B cell (primary cell): ENCODE data around the gene RETN. TPM values are rescaled to one million over a fixed set of nuclear protein-coding genes. Genes with fewer than 3 reads are reported as not detected.

Experiments
- ATAC-seq: fragments of 200-7000 bp; cut with Tn5 transposase; one replicate; pipeline ENCODE4 v1.10.0; 2021; ENCODE audit warnings: low read depth, mild to moderate bottlenecking, moderate number of reproducible peaks, moderate library complexity
- CTCF ChIA-PET: fragments of 350-600 bp; sonication (Branson Sonifier 250); formaldehyde crosslinking; loops from one replicate; lab custom pipeline; 2021; ENCODE audit warnings: antibody characterized with exemption, inconsistent platforms; lab: Charles Lee
- POLR2A ChIA-PET: fragments of 350-600 bp; sonication (Branson Sonifier 250); formaldehyde crosslinking; loops from one replicate; lab custom pipeline; 2021; ENCODE audit warnings: antibody characterized with exemption; lab: Charles Lee
- DNase-seq: peaks from one replicate; pipeline ENCODE4 v3.0.0; 2013
- H2AFZ ChIP-seq: 2 replicates; pipeline ENCODE4 v1.6.1; 2012; ENCODE audit warnings: mild to moderate bottlenecking, low read depth, low read length; ENCODE audit not compliant: insufficient read depth, poor library complexity, severe bottlenecking
- H3K27ac ChIP-seq, 2 donors: 1 replicate in 1 of 2; 2 replicates in 1 of 2; pipeline ENCODE4 v1.5.1; 2012 to 2013; ENCODE audit warnings: low read length in 2 of 2, mild to moderate bottlenecking in 2 of 2, moderate library complexity in 1 of 2
- H3K27me3 ChIP-seq, 4 experiments: fragments of 200-600 bp in 1 of 4; sonication (generic) in 1 of 4; replicated peaks in 1 of 4; 1 replicate in 2 of 4; 2 replicates in 2 of 4; pipeline versions ENCODE4 v1.6.1 to v1.7.0; 2013 to 2016; ENCODE audit warnings: low read length in 3 of 4, mild to moderate bottlenecking in 2 of 4, mixed read lengths in 1 of 4, moderate library complexity in 1 of 4; ENCODE audit not compliant: insufficient read depth in 4 of 4, control insufficient read depth in 3 of 4; ENCODE audit errors: control extremely low read depth in 1 of 4
- H3K36me3 ChIP-seq, 2 experiments: replicated peaks in 1 of 2; 1 replicate in 1 of 2; 2 replicates in 1 of 2; pipeline versions ENCODE4 v1.6.1 to v1.7.1; 2013; ENCODE audit warnings: low read length in 1 of 2; ENCODE audit not compliant: insufficient read depth in 2 of 2, control insufficient read depth in 1 of 2; ENCODE audit errors: control extremely low read depth in 1 of 2, extremely low read depth in 1 of 2
- H3K4me1 ChIP-seq, 2 donors: fragments of 200-600 bp in 1 of 2; sonication (generic) in 1 of 2; 1 replicate in 1 of 2; 2 replicates in 1 of 2; pipeline versions ENCODE4 v1.5.1 to v1.6.1; 2013 to 2017; ENCODE audit warnings: low read length in 2 of 2; ENCODE audit not compliant: control insufficient read depth in 2 of 2, insufficient read depth in 2 of 2
- H3K4me2 ChIP-seq: replicated peaks from 2 replicates; pipeline ENCODE3; 2012; ENCODE audit warnings: mild to moderate bottlenecking, low read depth, low read length; ENCODE audit not compliant: poor library complexity, severe bottlenecking
- H3K4me3 ChIP-seq, 5 experiments: fragments of 200-600 bp in 1 of 5; sonication (generic) in 1 of 5; 1 replicate in 3 of 5; 2 replicates in 2 of 5; pipeline versions ENCODE4 v1.5.1 to v1.7.0; 2011 to 2016; ENCODE audit warnings: low read length in 4 of 5, mild to moderate bottlenecking in 4 of 5, low read depth in 2 of 5, control low read depth in 1 of 5, moderate library complexity in 1 of 5; ENCODE audit not compliant: insufficient read depth in 1 of 5; ENCODE audit errors: control extremely low read depth in 1 of 5, extremely low read depth in 1 of 5
- H3K79me2 ChIP-seq: fragments of 200-600 bp; sonication (generic); one replicate; pipeline ENCODE4 v1.6.0; 2016; ENCODE audit warnings: low read length; ENCODE audit not compliant: control insufficient read depth, insufficient read depth
- H3K9ac ChIP-seq: fragments of 200-600 bp; sonication (generic); 2 replicates; pipeline ENCODE4 v1.6.1; 2017; ENCODE audit warnings: mild to moderate bottlenecking, low read length, moderate library complexity
- H3K9me3 ChIP-seq, 3 donors: one replicate each; pipeline versions ENCODE4 v1.6.1 to v1.7.1; 2013; ENCODE audit warnings: low read length in 2 of 3; ENCODE audit not compliant: control insufficient read depth in 2 of 3, insufficient read depth in 1 of 3; ENCODE audit errors: control extremely low read depth in 1 of 3
- H4K20me1 ChIP-seq: 2 replicates; pipeline ENCODE4 v1.6.0; 2012; ENCODE audit warnings: mild to moderate bottlenecking, low read length; ENCODE audit not compliant: insufficient read depth, control insufficient read depth, poor library complexity, severe bottlenecking
- H3K27ac Mint-ChIP-seq: one replicate; pipeline ENCODE4 v1.8.0; 2021; ENCODE audit warnings: mixed read lengths
- H3K27me3 Mint-ChIP-seq: one replicate; pipeline ENCODE4 v1.8.0; 2021; ENCODE audit warnings: mixed read lengths
- H3K4me1 Mint-ChIP-seq: one replicate; pipeline ENCODE4 v1.8.0; 2021; ENCODE audit warnings: mixed read lengths
- H3K4me3 Mint-ChIP-seq: one replicate; pipeline ENCODE4 v1.8.0; 2021; ENCODE audit warnings: mixed read lengths
- H3K9me3 Mint-ChIP-seq: one replicate; pipeline ENCODE4 v1.8.0; 2022; ENCODE audit warnings: mixed read lengths; ENCODE audit not compliant: insufficient read depth
- CTCF ChIP-seq: fragments of 200-600 bp; IDR thresholded peaks from one replicate; pipeline ENCODE4 v1.8.0; 2022; ENCODE audit warnings: antibody characterized with exemption, mild to moderate bottlenecking
- EZH2 ChIP-seq: IDR thresholded peaks from 2 replicates; pipeline ENCODE4 v1.6.1; 2012; ENCODE audit warnings: borderline replicate concordance, low read depth, mild to moderate bottlenecking, moderate library complexity, low read length; ENCODE audit not compliant: insufficient read depth, poor library complexity, severe bottlenecking
- WGBS: methylation state at CpG from one replicate; pipeline ENCODE4 v1.1.5; 2013; ENCODE audit warnings: missing lambda C conversion rate; ENCODE audit not compliant: insufficient coverage; 5-methylcytosine and 5-hydroxymethylcytosine counted together
- intact Hi-C: fragments of 100-400 bp; cut with micrococcal nuclease; formaldehyde crosslinking; loops from one replicate; pipeline ENCODE4 v1.10.0; 2022
- polyA plus RNA-seq: library from polyadenylated mRNA; depleted of rRNA; stranded (reverse); fragments of >200 nt; gene quantifications from 2 replicates; pipeline ENCODE4 v1.2.3, GENCODE V29; 2012
- total RNA-seq, 2 donors: library from RNA; stranded (reverse); fragments of 120-200 nt in 1 of 2; gene quantifications; 1 replicate in 1 of 2; 2 replicates in 1 of 2; pipeline versions ENCODE4 v1.2.3 to v1.2.4, GENCODE V29; 2013 to 2022

The RETN gene
- total and polyA plus RNA-seq, 2 donors (not counting 1 experiment from before 2014, with no cell fraction given): not detected

- H3K79me2 ChIP-seq: peaks cover 21% of the 10 kb centered on the region
- H3K4me2 ChIP-seq: no peak overlapping the region
- Mint-ChIP-seq H3K27me3 (no peaks in the 10 kb centered on the region), H3K4me3 (no peak overlapping the region), H3K27ac (no peak overlapping the region), H3K4me1 (peaks cover 9% of the 10 kb centered on the region), H3K9me3 (no peaks in the 10 kb centered on the region)
- TF ChIP-seq CTCF (no peak), EZH2 (no peak)
- no peaks in the 10 kb centered on the region for H3K27me3 ChIP-seq
- ChIA-PET CTCF (interaction anchor here (0.5 kb wide), 1 partner anchor 55 kb away, joined by 3 read pairs; no protein-coding TSS in a partner anchor), POLR2A (no interaction called here)
- no peak overlapping the region for H3K9ac ChIP-seq
- 94% methylated on average over 14 of the region's 16 CpGs for WGBS
- H4K20me1 ChIP-seq: peaks cover 33% of the 10 kb centered on the region
- H3K27ac ChIP-seq: no peak overlapping the region
- no peak overlapping the region for H2AFZ ChIP-seq
- no peak overlapping the region for H3K4me3 ChIP-seq
- intact Hi-C loops: no loop called here
- H3K9me3 ChIP-seq: peaks cover 0 to 2% (median 0%) of the 10 kb centered on the region in 3 donors
- ATAC-seq (no peak), DNase-seq (no peak)
- H3K36me3 ChIP-seq: peaks cover 5 to 87% of the 10 kb centered on the region in 2 experiments
- peaks cover under 1 to 9% of the 10 kb centered on the region in 2 donors for H3K4me1 ChIP-seq
Observed at GRCh38 chr19:7622933-7623685, 45.7 kb upstream of the RETN start.
